CD1c-positive myeloid dendritic cell (primary cell): ENCODE data around the gene SETD3.

Experiments used
- DNase-seq: peaks from one replicate; pipeline ENCODE4 v3.0.0-alpha.2; 2016; ENCODE audit errors: extremely low spot score

Gene SETD3

DNA sequence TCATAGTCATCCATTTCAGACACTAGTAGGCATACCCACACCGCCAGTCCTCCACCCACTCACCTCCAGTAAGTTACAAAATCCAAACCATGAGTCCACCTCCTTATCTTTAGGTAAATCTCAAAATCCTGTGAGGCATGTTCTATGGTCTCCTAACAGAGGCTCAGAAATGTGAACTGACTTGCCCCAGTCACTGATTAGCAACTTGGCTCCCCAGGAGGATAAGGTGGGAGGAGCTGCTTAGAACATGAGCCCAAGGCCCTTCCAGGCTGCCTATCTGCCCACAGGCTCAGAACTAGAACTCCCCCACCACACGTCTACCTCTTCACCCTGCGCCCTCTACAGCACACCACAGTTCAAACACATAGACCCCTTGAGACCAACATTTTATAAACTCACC lies 19.9 kb downstream of the SETD3 start:
- DNase-seq: no peak

- DNase-seq: no peak
Observed at GRCh38 chr14:99459481-99460100, 21.1 kb downstream of the SETD3 start.

GRCh38 chr14:99454246-99454645 lies 26.4 kb downstream of the SETD3 start:
- DNase-seq: no peak

DNA sequence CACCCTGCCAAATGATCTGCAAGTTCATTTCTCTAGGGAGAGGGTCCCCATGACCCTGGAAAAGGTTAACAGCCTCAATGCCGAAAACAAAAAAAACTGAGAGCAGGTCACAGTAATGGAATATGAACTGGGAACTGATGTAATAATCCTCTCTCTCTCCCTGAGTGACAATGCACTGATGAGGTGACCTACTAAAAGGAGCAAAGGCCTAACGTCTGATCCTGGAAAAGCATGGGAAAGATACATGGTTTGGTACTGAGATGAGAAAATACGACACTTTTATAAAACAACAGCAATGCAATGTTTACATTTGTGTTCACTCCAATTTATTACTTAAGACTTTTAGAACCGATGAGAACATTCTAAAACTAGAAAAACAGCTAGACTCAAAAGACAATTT lies 27.7 kb downstream of the SETD3 start:
- no peak for DNase-seq

DNA sequence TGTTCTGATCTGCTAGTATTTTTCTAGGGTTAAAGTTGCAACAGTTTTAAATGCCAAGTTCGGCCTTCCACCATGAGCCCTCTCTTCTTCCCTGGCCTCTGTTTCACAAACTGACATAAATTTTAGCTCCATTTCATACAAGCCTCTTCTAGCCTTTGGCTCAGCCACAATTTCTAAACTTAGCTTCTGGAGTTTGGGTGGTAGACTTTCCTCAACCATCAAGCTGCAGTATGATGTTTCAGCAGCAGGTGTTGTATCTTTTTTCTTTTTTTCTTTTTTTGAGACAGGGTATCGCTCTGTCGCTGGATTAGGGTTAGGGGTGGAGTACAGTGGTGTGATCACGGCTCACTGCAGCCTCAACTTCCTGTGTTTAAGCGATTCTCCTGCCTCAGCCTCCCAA lies 29.4 kb downstream of the SETD3 start:
- DNase-seq: no peak

GRCh38 chr14:99450266-99450665 lies 30.4 kb downstream of the SETD3 start:
- DNase-seq: no peak

DNA sequence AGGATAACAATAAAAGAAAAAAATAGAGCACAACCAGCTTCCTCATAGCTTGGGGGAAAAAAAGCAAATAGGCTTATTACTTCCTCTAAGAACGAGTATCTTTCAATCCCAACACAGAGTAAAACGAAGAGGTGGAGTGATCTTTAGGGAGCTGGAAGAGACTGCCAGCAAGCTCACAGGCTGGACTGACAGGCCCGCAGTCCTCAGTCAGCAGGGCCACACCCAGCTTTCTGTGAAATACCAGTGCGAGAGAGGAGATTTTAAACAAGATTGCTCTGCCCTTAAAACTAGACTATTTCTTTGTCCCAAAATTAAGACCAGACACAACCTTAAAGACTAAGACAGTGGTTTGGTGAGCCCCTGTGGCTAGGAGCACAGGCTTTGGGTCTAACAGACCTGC lies 32.9 kb downstream of the SETD3 start:
- no peak for DNase-seq

GRCh38 chr14:99445931-99446330 lies 34.7 kb downstream of the SETD3 start:
- DNase-seq: no peak

DNA sequence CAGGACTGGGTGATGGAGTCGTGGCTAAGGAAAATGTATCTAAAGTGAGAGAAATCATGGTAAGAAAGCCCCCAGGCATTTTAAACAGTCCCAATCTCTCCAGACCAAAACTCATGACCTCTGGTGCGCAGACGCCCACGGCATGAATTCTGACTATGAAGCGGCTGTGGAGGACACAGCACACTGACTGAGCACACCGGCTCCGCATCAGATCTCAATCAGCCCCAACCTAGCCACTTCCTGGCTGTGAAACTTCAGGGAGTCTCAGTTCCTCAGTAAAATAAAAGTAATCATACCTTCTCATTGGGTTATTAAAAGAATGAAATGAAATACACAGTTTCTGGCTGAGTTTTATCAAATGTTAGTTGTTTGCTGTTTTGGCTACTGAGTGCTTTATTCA lies 38.7 kb downstream of the SETD3 start:
- DNase-seq: no peak

GRCh38 chr14:99441157-99441870 lies 39.3 kb downstream of the SETD3 start:
- no peak for DNase-seq

DNA sequence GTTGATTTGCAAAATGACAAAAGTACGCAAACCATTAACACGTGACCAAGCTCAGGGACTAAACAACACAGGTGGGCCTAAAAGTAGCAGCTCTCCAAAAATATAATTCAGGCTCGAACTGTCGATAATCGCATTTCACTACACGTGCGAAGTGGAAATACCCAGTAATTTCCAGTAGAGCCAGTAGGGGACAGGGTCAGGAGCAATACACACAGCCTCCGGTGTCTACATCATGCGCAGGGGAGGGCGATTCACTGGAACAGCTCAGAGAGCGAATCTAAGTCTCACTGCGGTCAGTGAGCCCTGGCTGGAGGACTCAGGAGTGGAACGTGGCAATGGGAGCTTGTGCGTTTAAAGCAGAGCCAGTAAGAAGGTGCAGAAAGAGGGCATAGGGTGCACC lies 40.4 kb downstream of the SETD3 start:
- no peak for DNase-seq

GRCh38 chr14:99437706-99438105 lies 43.0 kb downstream of the SETD3 start:
- no peak for DNase-seq

DNA sequence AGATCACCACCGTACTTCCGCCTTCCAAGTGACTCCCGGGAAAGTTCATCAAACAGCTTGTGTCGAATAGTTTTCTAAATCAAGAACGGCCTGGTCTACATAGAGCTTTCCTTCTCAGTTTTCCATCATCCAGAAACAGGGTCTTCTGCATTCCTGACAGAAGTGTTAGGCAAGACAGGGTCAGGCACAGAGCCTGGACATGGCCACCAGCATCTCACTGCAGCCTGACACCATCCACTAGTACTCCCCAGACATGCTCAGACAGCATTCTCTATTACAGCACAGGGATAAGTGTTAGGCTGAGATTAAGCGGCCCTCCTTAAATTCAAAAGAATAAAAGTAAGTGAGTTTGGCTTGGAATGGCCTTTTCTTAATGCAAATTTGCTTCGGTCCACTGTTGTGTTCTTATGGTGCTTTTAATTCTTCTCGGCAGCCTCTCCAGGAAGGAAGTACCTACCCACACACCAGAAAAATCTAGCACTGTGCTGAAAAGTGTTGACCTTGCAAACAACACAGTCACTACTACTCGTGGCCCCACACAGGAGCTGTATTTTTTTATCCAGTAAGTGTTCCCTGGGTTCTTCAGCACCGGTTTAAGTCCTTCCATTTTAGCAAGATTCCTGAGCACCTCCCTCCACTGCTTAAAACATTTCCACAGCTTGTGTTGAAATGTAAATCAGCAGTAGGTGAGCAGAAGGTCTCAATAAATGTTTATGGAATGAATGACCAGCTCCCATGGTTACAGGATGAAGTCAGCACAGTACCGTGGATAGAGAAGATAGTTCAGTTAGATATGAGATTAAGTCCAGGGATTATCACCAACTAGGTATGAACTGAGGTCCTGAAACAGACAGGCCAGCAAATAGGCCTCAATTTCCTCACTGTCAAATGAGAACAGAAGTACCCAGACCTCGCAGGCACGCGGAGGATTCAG lies 44.1 kb downstream of the SETD3 start:
- peak; percentile 5 for DNase-seq

DNA sequence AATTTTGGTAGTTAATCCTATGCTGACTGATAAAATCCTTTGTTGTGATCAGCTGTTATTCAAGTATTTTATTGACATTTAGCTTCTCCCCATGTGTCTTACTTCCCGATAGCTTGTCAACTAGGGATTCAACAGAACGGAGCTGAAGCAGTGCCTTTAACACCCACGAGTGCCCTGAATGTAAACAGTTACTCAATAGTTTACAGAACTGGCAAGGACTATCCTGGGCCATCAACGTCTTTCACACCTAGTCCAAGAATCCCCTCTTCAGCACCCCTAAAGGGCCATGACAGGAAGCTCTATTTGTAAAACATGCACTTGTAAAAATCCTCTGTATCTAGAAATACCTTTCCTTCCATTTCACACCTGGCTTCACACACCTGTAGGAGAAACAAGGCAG lies 45.3 kb downstream of the SETD3 start:
- DNase-seq: no peak

GRCh38 chr14:99432485-99432884 lies 48.2 kb downstream of the SETD3 start:
- DNase-seq: no peak

DNA sequence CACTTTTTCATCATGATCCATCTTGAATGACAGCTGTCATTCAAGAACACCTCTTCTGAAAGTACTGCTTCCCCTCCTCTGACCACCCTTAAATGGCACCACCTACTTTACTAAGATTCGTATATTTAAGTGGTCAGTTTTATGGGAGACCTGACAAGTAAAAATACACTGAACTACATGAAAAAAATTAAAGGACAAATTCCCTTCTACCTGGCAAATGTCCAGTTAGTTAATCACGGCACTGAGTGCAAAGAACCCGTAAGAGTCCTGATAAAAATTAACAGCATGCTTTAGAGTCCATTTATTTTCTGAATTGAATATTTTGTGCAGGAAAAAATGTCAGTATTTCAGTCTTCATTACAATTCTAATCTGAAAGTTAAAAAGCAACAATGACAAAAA lies 48.7 kb downstream of the SETD3 start:
- DNase-seq: no peak

- DNase-seq: no peak
Observed at GRCh38 chr14:99430491-99430890, 50.2 kb downstream of the SETD3 start.

- DNase-seq: no peak
Observed at GRCh38 chr14:99427632-99428300, 52.9 kb downstream of the SETD3 start.

GRCh38 chr14:99426813-99427346 lies 53.8 kb downstream of the SETD3 start:
- no peak for DNase-seq

DNA sequence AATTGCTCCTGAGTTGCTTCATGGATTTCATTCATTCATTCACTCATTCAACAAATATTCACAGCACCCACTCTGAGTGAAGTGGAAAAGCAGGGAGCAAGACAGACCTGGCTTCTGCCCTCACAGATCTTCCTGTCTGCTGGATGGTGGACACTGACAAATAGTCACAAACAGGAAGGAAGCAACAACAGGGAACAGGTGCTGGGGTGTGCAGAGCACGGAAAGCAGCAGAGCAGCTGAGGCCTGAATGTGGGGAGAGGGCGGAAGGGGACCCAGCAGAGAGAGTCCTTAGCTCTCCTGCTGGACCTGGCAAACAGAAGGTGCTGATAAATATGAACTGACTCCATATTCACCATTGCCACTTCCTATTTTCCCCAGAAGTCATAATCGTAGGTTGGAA lies 54.4 kb downstream of the SETD3 start:
- DNase-seq: no peak

DNA sequence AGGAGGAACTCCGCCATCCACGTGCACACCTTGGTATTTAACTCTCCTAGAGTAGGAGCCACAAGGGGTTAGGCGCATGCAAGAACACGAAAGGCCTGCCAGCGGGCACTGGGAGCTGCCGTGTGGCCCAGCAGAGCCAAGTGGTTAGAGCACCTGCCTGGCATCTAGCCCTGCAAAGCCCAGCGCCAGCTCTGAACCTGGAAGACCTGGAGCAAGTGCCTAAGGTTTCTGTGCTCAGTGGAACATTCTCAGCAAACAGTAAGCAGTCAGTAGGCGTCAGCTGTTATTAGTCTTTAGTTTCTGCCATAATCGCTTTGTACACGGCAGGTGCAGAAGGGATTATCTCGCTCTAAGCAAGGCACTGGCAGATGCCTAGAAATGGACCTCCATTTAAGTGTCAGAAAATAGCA lies 55.4 kb downstream of the SETD3 start:
- no peak for DNase-seq
